Endodermal cell (in vitro differentiated cells): Measurements from ENCODE around the gene IFNG. TPM values are rescaled to one million over a fixed set of nuclear protein-coding genes. Genes with fewer than 3 reads are reported as not detected.
"Not testable (repeated sequence)": the region's sequence is repeated elsewhere in the genome, so short reads cannot be mapped to it uniquely, and the experiment has no call there.

Experiments
- DNase-seq: peaks from one replicate; pipeline ENCODE4 v3.0.0-alpha.2; 2017
- H3K27ac ChIP-seq: 2 replicates; pipeline ENCODE4 v1.5.1; 2013; ENCODE audit warnings: mild to moderate bottlenecking, low read depth, low read length, moderate library complexity
- H3K27me3 ChIP-seq: 2 replicates; pipeline ENCODE4 v1.6.1; 2013; ENCODE audit warnings: mild to moderate bottlenecking, low read length, moderate library complexity; ENCODE audit not compliant: insufficient read depth, control insufficient read depth, poor library complexity, severe bottlenecking
- H3K36me3 ChIP-seq: 2 replicates; pipeline ENCODE4 v1.7.0; 2013; ENCODE audit warnings: mild to moderate bottlenecking, low read length, moderate library complexity; ENCODE audit not compliant: control insufficient read depth, insufficient read depth
- H3K4me1 ChIP-seq: one replicate; pipeline ENCODE4 v1.7.0; 2013; ENCODE audit warnings: low read length; ENCODE audit not compliant: control insufficient read depth, insufficient read depth
- H3K4me3 ChIP-seq: 2 replicates; pipeline ENCODE4 v1.5.1; 2013; ENCODE audit warnings: mild to moderate bottlenecking, low read length, moderate library complexity
- H3K9ac ChIP-seq: 2 replicates; pipeline ENCODE4 v1.6.1; 2013; ENCODE audit warnings: mild to moderate bottlenecking, low read length, moderate library complexity; ENCODE audit not compliant: poor library complexity, severe bottlenecking; ENCODE audit errors: extremely low read depth
- H3K9me3 ChIP-seq: 2 replicates; pipeline ENCODE4 v1.6.1; 2013; ENCODE audit warnings: mild to moderate bottlenecking, low read length, moderate library complexity; ENCODE audit not compliant: control insufficient read depth
- H3K27ac Mint-ChIP-seq: 2 replicates; pipeline ENCODE4 v1.8.0; 2020; ENCODE audit warnings: mixed read lengths
- H3K27me3 Mint-ChIP-seq: 2 replicates; pipeline ENCODE4 v1.8.0; 2021; ENCODE audit warnings: mild to moderate bottlenecking, mixed read lengths; ENCODE audit not compliant: insufficient read depth
- H3K36me3 Mint-ChIP-seq: 2 replicates; pipeline ENCODE4 v1.8.0; 2020; ENCODE audit warnings: low read depth, mixed read lengths
- H3K4me1 Mint-ChIP-seq: 2 replicates; pipeline ENCODE4 v1.8.0; 2020; ENCODE audit warnings: mixed read lengths
- H3K4me3 Mint-ChIP-seq: 2 replicates; pipeline ENCODE4 v1.8.0; 2020; ENCODE audit warnings: mild to moderate bottlenecking, moderate library complexity, mixed read lengths
- H3K9me3 Mint-ChIP-seq: 2 replicates; pipeline ENCODE4 v1.8.0; 2020; ENCODE audit warnings: mild to moderate bottlenecking, mixed read lengths
- WGBS, 2 experiments: methylation state at CpG; one replicate each; pipeline versions ENCODE4 v1.1.5 to v1.1.7; 2013; ENCODE audit warnings: missing lambda C conversion rate in 2 of 2, mixed read lengths in 1 of 2; ENCODE audit not compliant: insufficient coverage in 1 of 2, insufficient read length in 1 of 2; 5-methylcytosine and 5-hydroxymethylcytosine counted together
- long read RNA-seq, 4 experiments: library from polyadenylated mRNA in 2 of 4; library from RNA in 1 of 4; library from capped mRNA in 1 of 4; stranded (forward) in 3 of 4; unstranded in 1 of 4; transcript quantifications; one replicate each; pipeline ENCODE4 v2.0.0, GENCODE V29; 2020 to 2021; ENCODE audit warnings: inconsistent platforms in 1 of 4
- polyA plus RNA-seq, 2 experiments: library from polyadenylated mRNA; stranded (reverse); fragments of 50-300 nt; gene quantifications; one replicate each; pipeline ENCODE4 v1.2.3, GENCODE V29; 2013
- total RNA-seq, 2 donors: library from RNA; stranded (reverse); fragmentation: NEBNext Ultra II Directional in 1 of 2; extraction: Animal tissue kit (Norgen Biotek cat#: 25700) in 1 of 2; gene quantifications; 2 replicates in 1 of 2; 3 replicates in 1 of 2; pipeline ENCODE4 v1.2.1, GENCODE V29; 2021
- TF ChIP-seq, protein P1 (sequence below): fragments of 200-600 bp; sonication (generic); conservative IDR thresholded peaks from 2 replicates; pipeline ENCODE4 v1.5.0; 2021; ENCODE audit warnings: antibody characterized with exemption, mild to moderate bottlenecking

The IFNG gene
- total RNA-seq, result not detected
- polyA plus RNA-seq (2013, experiment 1 of 2), result not detected
- not detected for polyA plus RNA-seq (2013, experiment 2 of 2)
- long read RNA-seq, experiment 1, result 0 reads
- long read RNA-seq, experiment 2, result 0 reads
- long read RNA-seq, experiment 3, result 0 reads
- long read RNA-seq, experiment 4, result 0 reads

DNA sequence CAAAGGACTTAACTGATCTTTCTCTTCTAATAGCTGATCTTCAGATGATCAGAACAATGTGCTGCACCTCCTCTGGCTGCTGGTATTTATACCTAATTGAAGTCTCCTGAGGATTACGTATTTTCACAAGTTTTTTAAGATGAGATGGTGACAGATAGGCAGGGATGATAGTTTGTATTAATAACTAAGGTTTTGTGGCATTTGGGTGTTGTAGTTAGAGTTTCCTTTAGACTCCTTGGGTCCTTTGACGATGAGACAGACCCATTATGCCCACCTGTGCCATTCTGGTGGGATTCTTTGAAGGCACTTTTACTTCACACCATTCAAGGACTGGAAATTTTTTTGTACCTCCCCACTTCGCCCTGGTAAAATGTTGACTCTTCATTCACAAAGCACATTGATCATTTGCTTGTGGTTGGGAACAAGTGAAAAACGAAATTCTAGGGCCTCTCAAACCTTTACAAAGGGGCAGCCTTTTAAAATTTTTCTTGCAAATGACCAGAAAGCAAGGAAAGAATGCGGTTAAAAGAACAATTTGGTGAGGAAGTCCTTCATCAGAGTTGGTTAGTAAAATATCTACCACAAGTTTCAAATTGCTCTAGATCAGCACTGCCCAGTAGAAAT lies at the start of gene IFNG:
IFNG (minus strand) TSS at position 60 of the 624 bp plus-strand sequence. CDS start 125 bp downstream, outside the sequence.
- peaks cover 2% of the 10 kb centered on the region for H3K27me3 Mint-ChIP-seq

DNA sequence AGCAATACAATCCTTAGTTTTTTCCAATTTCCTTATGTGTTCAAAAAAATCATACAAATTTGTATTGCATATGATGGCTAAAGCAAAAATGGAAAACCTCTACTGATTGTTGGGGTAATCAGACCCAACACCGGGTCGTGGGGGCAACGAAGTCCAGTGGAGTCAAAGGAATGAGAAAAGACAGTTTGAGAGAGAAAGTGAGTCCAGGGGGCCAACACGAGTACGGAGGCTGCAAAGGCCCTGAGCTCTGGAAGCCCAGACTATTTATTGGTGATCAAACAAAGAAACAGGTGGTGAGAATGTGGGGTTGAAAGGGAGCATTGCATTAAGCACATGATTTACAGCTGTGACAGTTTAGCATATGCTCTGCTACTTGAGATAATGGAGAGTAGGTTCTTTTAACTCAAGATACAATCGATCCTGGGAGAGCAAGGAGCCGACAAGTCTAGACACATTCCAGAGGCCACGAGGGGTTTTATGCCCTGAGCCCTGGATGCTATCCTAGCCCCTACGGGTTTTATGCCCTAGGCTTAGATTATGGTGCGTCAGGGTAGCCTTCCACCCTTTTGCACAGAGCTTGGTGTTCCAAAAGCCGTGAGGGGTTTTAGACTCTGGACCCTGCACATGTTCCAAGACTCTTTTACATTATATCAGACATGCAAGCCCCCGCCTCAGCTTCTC lies 49.6 kb upstream of the IFNG start:
- H3K27ac Mint-ChIP-seq, result not testable (repeated sequence)

More for the DNA sequence above, at the start of gene IFNG:
- DNase-seq, result no peak
- H3K27ac ChIP-seq, result no peak within 1 kb of the TSS
- no peak within 1 kb of the TSS for H3K4me3 ChIP-seq
- H3K27me3 ChIP-seq, result no peaks in the 10 kb centered on the region
- Mint-ChIP-seq H3K36me3 (no peaks in the 10 kb centered on the region), H3K27ac (no peak within 1 kb of the TSS), H3K4me1 (peaks cover 2% of the 10 kb centered on the region), H3K4me3 (no peak within 1 kb of the TSS), H3K9me3 (no peaks in the 10 kb centered on the region)
- H3K4me1 ChIP-seq, result peaks cover 2% of the 10 kb centered on the region
- TF ChIP-seq, protein P1, sequence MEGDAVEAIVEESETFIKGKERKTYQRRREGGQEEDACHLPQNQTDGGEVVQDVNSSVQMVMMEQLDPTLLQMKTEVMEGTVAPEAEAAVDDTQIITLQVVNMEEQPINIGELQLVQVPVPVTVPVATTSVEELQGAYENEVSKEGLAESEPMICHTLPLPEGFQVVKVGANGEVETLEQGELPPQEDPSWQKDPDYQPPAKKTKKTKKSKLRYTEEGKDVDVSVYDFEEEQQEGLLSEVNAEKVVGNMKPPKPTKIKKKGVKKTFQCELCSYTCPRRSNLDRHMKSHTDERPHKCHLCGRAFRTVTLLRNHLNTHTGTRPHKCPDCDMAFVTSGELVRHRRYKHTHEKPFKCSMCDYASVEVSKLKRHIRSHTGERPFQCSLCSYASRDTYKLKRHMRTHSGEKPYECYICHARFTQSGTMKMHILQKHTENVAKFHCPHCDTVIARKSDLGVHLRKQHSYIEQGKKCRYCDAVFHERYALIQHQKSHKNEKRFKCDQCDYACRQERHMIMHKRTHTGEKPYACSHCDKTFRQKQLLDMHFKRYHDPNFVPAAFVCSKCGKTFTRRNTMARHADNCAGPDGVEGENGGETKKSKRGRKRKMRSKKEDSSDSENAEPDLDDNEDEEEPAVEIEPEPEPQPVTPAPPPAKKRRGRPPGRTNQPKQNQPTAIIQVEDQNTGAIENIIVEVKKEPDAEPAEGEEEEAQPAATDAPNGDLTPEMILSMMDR, result no peak
- no peaks in the 10 kb centered on the region for H3K9me3 ChIP-seq
- no peaks in the 10 kb centered on the region for H3K36me3 ChIP-seq
- WGBS, 2 experiments, result 90 to 92% methylated on average over 2 to 5 of the region's 5 CpGs
- H3K9ac ChIP-seq, result no peak within 1 kb of the TSS

DNA sequence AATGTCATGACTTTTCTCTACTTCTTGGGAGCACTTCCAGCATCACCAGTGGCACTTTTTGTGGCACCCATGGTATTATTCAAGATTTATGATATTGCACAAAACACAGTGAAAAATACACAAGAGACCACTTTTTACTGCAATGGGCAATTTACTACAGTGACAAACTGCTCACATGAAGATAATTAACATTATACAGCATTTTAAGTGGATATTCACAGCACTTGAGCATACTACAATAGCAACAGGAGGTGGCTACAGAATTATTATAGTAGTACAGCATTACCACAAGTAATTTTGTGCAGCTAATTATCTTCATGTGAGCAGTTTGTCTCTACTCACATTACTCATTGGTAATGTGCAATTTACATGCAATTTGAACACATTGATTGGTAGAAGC lies 47.7 kb upstream of the IFNG start:
- no peak overlapping the region for H3K4me3 ChIP-seq
- no peaks in the 10 kb centered on the region for H3K36me3 Mint-ChIP-seq
- H3K4me3 Mint-ChIP-seq, result no peak overlapping the region
- no peak overlapping the region for H3K27ac ChIP-seq
- H3K36me3 ChIP-seq, result no peaks in the 10 kb centered on the region
- H3K27ac Mint-ChIP-seq, result no peak overlapping the region
- no peaks in the 10 kb centered on the region for H3K9me3 ChIP-seq
- DNase-seq, result no peak
- peaks cover 13% of the 10 kb centered on the region for H3K4me1 Mint-ChIP-seq
- peaks cover 43% of the 10 kb centered on the region for H3K27me3 ChIP-seq
- H3K4me1 ChIP-seq, result no peaks in the 10 kb centered on the region
- peaks cover 37% of the 10 kb centered on the region for H3K27me3 Mint-ChIP-seq
- H3K9ac ChIP-seq, result no peak overlapping the region
- H3K9me3 Mint-ChIP-seq, result peaks cover 2% of the 10 kb centered on the region
- TF ChIP-seq, protein P1, result no peak

More for the DNA sequence above, 49.6 kb upstream of the IFNG start:
- H3K27ac ChIP-seq, result peak overlapping the region; percentile 85
- H3K36me3 Mint-ChIP-seq, H3K4me3 Mint-ChIP-seq, H3K9ac ChIP-seq, H3K4me1 ChIP-seq, DNase-seq, H3K4me1 Mint-ChIP-seq, H3K9me3 ChIP-seq, H3K4me3 ChIP-seq, H3K36me3 ChIP-seq, H3K9me3 Mint-ChIP-seq: not testable (repeated sequence)
- peaks cover 28% of the 10 kb centered on the region for H3K27me3 Mint-ChIP-seq
- WGBS, 2 experiments, result 83 to 87% methylated on average over 8 to 11 of the region's 12 CpGs
- peaks cover 36% of the 10 kb centered on the region for H3K27me3 ChIP-seq
